Vagina (tissue), 2 donors: ENCODE measurements around the gene FOXE3.

ENCODE experiments used
- CTCF ChIP-seq, 3 experiments: fragments of 450-650 bp in 2 of 3; fragments of 200-600 bp in 1 of 3; sonication (generic) in 1 of 3; IDR thresholded peaks; one replicate each; pipeline ENCODE4 v1.5.1; 2017 to 2019; ENCODE audit warnings: antibody characterized with exemption in 3 of 3, mild to moderate bottlenecking in 2 of 3, moderate library complexity in 2 of 3
- POLR2A ChIP-seq, 2 donors: fragments of 450-650 bp; IDR thresholded peaks; one replicate each; pipeline ENCODE4 v1.6.1; 2017; ENCODE audit warnings: antibody characterized with exemption in 2 of 2, mild to moderate bottlenecking in 2 of 2, moderate library complexity in 2 of 2
- POLR2AphosphoS5 ChIP-seq, 2 donors: sonication (generic); formaldehyde crosslinking; IDR thresholded peaks; one replicate each; pipeline ENCODE4 v1.9.0; 2017; ENCODE audit warnings: antibody characterized with exemption in 2 of 2, mild to moderate bottlenecking in 2 of 2, low read depth in 1 of 2; ENCODE audit not compliant: insufficient read depth in 1 of 2

- TF ChIP-seq POLR2A (IDR thresholded peaks at IDR 0.05) (no peak), CTCF (IDR thresholded peaks at IDR 0.05) (peak; percentile 14 to 57 (median 39)), POLR2AphosphoS5 (IDR thresholded peaks at IDR 0.05; ENCODE audit: insufficient read depth in 1 of 2, low read depth in 1 of 2) (no peak)
Measured at GRCh38 chr1:47432071-47433036, 16.3 kb downstream of the FOXE3 start.
